HCT116 (cell line): ENCODE results near the gene STH. TPM values are rescaled to one million over a fixed set of nuclear protein-coding genes. Genes with fewer than 3 reads are reported as not detected.

ENCODE experiments used
- ATAC-seq: fragments of 200-7000 bp; cut with Tn5 transposase; 2 replicates; pipeline ENCODE4 v1.9.1; 2020; ENCODE audit warnings: mild to moderate bottlenecking, moderate library complexity
- BruUV-seq: library from RNA; stranded (reverse); fragments of 400-500 nt; replicated peaks from 2 replicates; lab custom pipeline; 2021; lab: Mats Ljungman, UMichigan
- CTCF ChIA-PET: fragments of 300-600 bp; sonication (Branson Sonifier 250); formaldehyde crosslinking; loops from one replicate; lab custom pipeline; 2021; ENCODE audit warnings: antibody characterized with exemption; lab: Charles Lee
- POLR2A ChIA-PET: fragments of 300-600, 350-600 bp; sonication (Branson Sonifier 250); formaldehyde crosslinking; loops from one replicate; lab custom pipeline; 2021; ENCODE audit warnings: antibody characterized with exemption; lab: Charles Lee
- RAD21 ChIA-PET, 2 experiments: fragments of 300-600 bp; sonication (Branson Sonifier 250); formaldehyde crosslinking; loops; one replicate each; lab custom pipeline; 2023; ENCODE audit warnings: low total read pairs in 2 of 2; ENCODE audit not compliant: uncharacterized antibody in 2 of 2, unreplicated experiment in 2 of 2, low non-redundant PET in 1 of 2; lab: Charles Lee
- DNase-seq: peaks from one replicate; pipeline ENCODE4 v3.0.0-alpha.2; 2010; ENCODE audit warnings: low read depth, low spot score
- H2AFZ ChIP-seq: fragments of 200-600 bp; shearing (Covaris generic), sonication (generic); 2 replicates; pipeline ENCODE4 v1.6.1; 2017; ENCODE audit warnings: low read depth, mixed run types, mixed read lengths, antibody characterized with exemption, low read length; ENCODE audit not compliant: poor library complexity, severe bottlenecking
- H3K27ac ChIP-seq: 2 replicates; pipeline ENCODE4 v1.5.1; 2012; ENCODE audit warnings: low read depth, low read length
- H3K27me3 ChIP-seq: fragments of 200-600 bp; sonication (generic); 2 replicates; pipeline ENCODE4 v1.6.1; 2016; ENCODE audit warnings: mixed run types, low read length, mixed read lengths; ENCODE audit not compliant: insufficient read depth
- H3K36me3 ChIP-seq, 2 experiments: fragments of 200-500 bp in 1 of 2; fragments of 200-600 bp in 1 of 2; sonication (Bioruptor generic) in 1 of 2; sonication (generic) in 1 of 2; 2 replicates each; pipeline versions ENCODE4 v1.5.1 to v1.6.1; 2014 to 2016; ENCODE audit warnings: low read length in 2 of 2, inconsistent platforms in 1 of 2, mixed read lengths in 1 of 2, mixed run types in 1 of 2; ENCODE audit not compliant: insufficient read depth in 2 of 2, control insufficient read depth in 1 of 2
- H3K4me1 ChIP-seq, 2 experiments: fragments of 200-600 bp in 1 of 2; sonication (generic) in 1 of 2; 2 replicates each; pipeline versions ENCODE4 v1.5.1 to v1.6.1; 2012 to 2017; ENCODE audit warnings: low read length in 2 of 2, inconsistent platforms in 1 of 2, mild to moderate bottlenecking in 1 of 2, mixed read lengths in 1 of 2, mixed run types in 1 of 2, moderate library complexity in 1 of 2; ENCODE audit not compliant: insufficient read depth in 2 of 2, control insufficient read depth in 1 of 2
- H3K4me2 ChIP-seq: fragments of 200-600 bp; sonication (generic); 2 replicates; pipeline ENCODE4 v1.6.1; 2017; ENCODE audit warnings: mixed run types, low read length, mixed read lengths
- H3K4me3 ChIP-seq, 2 experiments: fragments of 200-600 bp in 1 of 2; sonication (generic) in 1 of 2; replicated peaks in 1 of 2; 2 replicates each; pipeline ENCODE4 v1.5.1; 2011 to 2016; ENCODE audit warnings: low read length in 2 of 2, control low read depth in 1 of 2, low read depth in 1 of 2, mild to moderate bottlenecking in 1 of 2, mixed read lengths in 1 of 2, mixed run types in 1 of 2
- H3K79me2 ChIP-seq: fragments of 200-600 bp; sonication (generic); 2 replicates; pipeline ENCODE4 v1.6.1; 2017; ENCODE audit warnings: mild to moderate bottlenecking, mixed run types, low read length, moderate library complexity, mixed read lengths; ENCODE audit not compliant: insufficient read depth
- H3K9ac ChIP-seq: fragments of 200-600 bp; sonication (generic); 2 replicates; pipeline ENCODE4 v1.6.1; 2016; ENCODE audit warnings: low read length, mixed read lengths
- H3K9me2 ChIP-seq: fragments of 200-600 bp; sonication (generic), shearing (Covaris generic); 2 replicates; pipeline ENCODE4 v1.6.1; 2017; ENCODE audit warnings: mixed run types, mild to moderate bottlenecking, moderate library complexity; ENCODE audit not compliant: insufficient read depth
- H3K9me3 ChIP-seq, 2 experiments: fragments of 200-500 bp in 1 of 2; fragments of 200-600 bp in 1 of 2; sonication (Bioruptor generic) in 1 of 2; sonication (generic) in 1 of 2; 2 replicates each; pipeline ENCODE4 v1.6.1; 2014 to 2017; ENCODE audit warnings: low read length in 2 of 2, mixed read lengths in 2 of 2, inconsistent platforms in 1 of 2, low read depth in 1 of 2, mild to moderate bottlenecking in 1 of 2, mixed run types in 1 of 2, moderate library complexity in 1 of 2; ENCODE audit not compliant: control insufficient read depth in 1 of 2, insufficient read depth in 1 of 2
- H4K20me1 ChIP-seq: fragments of 200-600 bp; sonication (generic), shearing (Covaris generic); 2 replicates; pipeline ENCODE4 v1.6.1; 2017; ENCODE audit warnings: mixed run types, mild to moderate bottlenecking, moderate library complexity; ENCODE audit not compliant: insufficient read depth
- ATF3 ChIP-seq: IDR thresholded peaks from 2 replicates; pipeline ENCODE4 v1.6.1; 2012
- CBX3 ChIP-seq: IDR thresholded peaks from 2 replicates; pipeline ENCODE4 v1.6.1; 2012; ENCODE audit warnings: low read depth
- CEBPB ChIP-seq: IDR thresholded peaks from 2 replicates; pipeline ENCODE4 v1.6.1; 2012; ENCODE audit warnings: low read depth
- CTCF ChIP-seq, 3 experiments: fragments of 200-600 bp in 1 of 3; sonication (generic) in 1 of 3; IDR thresholded peaks in 2 of 3; conservative IDR thresholded peaks in 1 of 3; 2 replicates each; pipeline ENCODE4 v1.5.1; 2012 to 2017; ENCODE audit warnings: low read depth in 2 of 3, low read length in 2 of 3, antibody characterized with exemption in 1 of 3, borderline replicate concordance in 1 of 3, control low read depth in 1 of 3, mild to moderate bottlenecking in 1 of 3, mixed read lengths in 1 of 3, mixed run types in 1 of 3, moderate library complexity in 1 of 3; ENCODE audit not compliant: insufficient read depth in 1 of 3
- EGR1 ChIP-seq: IDR thresholded peaks from 2 replicates; pipeline ENCODE4 v1.6.1; 2012; ENCODE audit warnings: low read depth
- EZH2 ChIP-seq: fragments of 200-600 bp; sonication (generic); IDR thresholded peaks from 2 replicates; pipeline ENCODE4 v1.6.1; 2017; ENCODE audit warnings: antibody characterized with exemption, mixed run types
- EZH2phosphoT487 ChIP-seq: fragments of 200-600 bp; IDR thresholded peaks from 2 replicates; pipeline ENCODE4 v1.6.1; 2018; ENCODE audit warnings: antibody characterized with exemption, borderline replicate concordance
- JUND ChIP-seq: IDR thresholded peaks from 2 replicates; pipeline ENCODE4 v1.6.1; 2012
- MAX ChIP-seq: IDR thresholded peaks from 2 replicates; pipeline ENCODE4 v1.6.1; 2012
- POLR2A ChIP-seq: IDR thresholded peaks from 2 replicates; pipeline ENCODE4 v1.7.0; 2011; ENCODE audit warnings: borderline replicate concordance; ENCODE audit not compliant: insufficient read depth, insufficient read length; ENCODE audit errors: extremely low read depth
- POLR2AphosphoS5 ChIP-seq: IDR thresholded peaks from 2 replicates; pipeline ENCODE4 v1.6.1; 2011; ENCODE audit warnings: mild to moderate bottlenecking, low read depth, low read length, moderate library complexity
- RAD21 ChIP-seq: IDR thresholded peaks from 2 replicates; pipeline ENCODE4 v1.6.1; 2012; ENCODE audit warnings: low read depth, mild to moderate bottlenecking
- SIN3A ChIP-seq: IDR thresholded peaks from 2 replicates; pipeline ENCODE4 v1.6.1; 2012; ENCODE audit warnings: low read depth
- SP1 ChIP-seq: IDR thresholded peaks from 2 replicates; pipeline ENCODE4 v1.6.1; 2012; ENCODE audit warnings: low read depth
- SRF ChIP-seq: IDR thresholded peaks from 2 replicates; pipeline ENCODE4 v1.6.1; 2012; ENCODE audit warnings: low read depth
- YY1 ChIP-seq: IDR thresholded peaks from 2 replicates; pipeline ENCODE4 v1.6.1; 2011; ENCODE audit warnings: low read length, low read depth, moderate library complexity, mild to moderate bottlenecking; ENCODE audit not compliant: insufficient replicate concordance; ENCODE audit errors: extremely low read depth
- ZFX ChIP-seq: fragments of 450-650 bp; IDR thresholded peaks from 2 replicates; pipeline ENCODE4 v1.6.1; 2017
- ZNF274 ChIP-seq: fragments of 200-500 bp; sonication (Bioruptor generic); IDR thresholded peaks from 2 replicates; pipeline ENCODE4 v1.6.1; 2014; ENCODE audit warnings: mild to moderate bottlenecking, low read depth, low read length, inconsistent platforms
- intact Hi-C: fragments of 100-400 bp; cut with micrococcal nuclease; formaldehyde crosslinking; loops from 2 replicates; pipeline ENCODE4 v1.10.0; 2022
- total RNA-seq: library from RNA; stranded (reverse); gene quantifications from one replicate; pipeline ENCODE4 v1.2.1, GENCODE V29; 2021; ENCODE audit not compliant: unreplicated experiment

The STH gene
- total RNA-seq, 1 experiment from 2014 or later = not detected

- Histone ChIP-seq H3K79me2 (peaks cover 21% of the 10 kb centered on the region; the same call in 1 of the 2 replicates), H3K27me3 (no peaks in the 10 kb centered on the region), H3K27ac (no peak overlapping the region), H3K9ac (no peak overlapping the region), H4K20me1 (peaks cover 13% of the 10 kb centered on the region; the same call in 1 of the 2 replicates), H3K9me2 (no peaks in the 10 kb centered on the region), H2AFZ (no peak overlapping the region), H3K4me3 (no peak overlapping the region), H3K4me1 (peaks cover 0 to 9% of the 10 kb centered on the region in 2 experiments; a peak in 2 of 4 replicates), H3K4me2 (no peak overlapping the region), H3K36me3 (peaks cover 39 to 47% of the 10 kb centered on the region in 2 experiments), H3K9me3 (no peaks in the 10 kb centered on the region)
- intact Hi-C loops = no loop called here
- no peak for ATAC-seq
- ChIA-PET CTCF (no interaction called here), RAD21 (no interaction called here), POLR2A (interaction anchor here (0.5 kb wide), 1 partner anchor 916 kb away, joined by 3 read pairs; no protein-coding TSS in a partner anchor)
- BruUV-seq = no TSS peak
- no peak for TF ChIP-seq ZFX
- no peak for DNase-seq
Observed at GRCh38 chr17:46047398-46047797, 48.3 kb downstream of the STH start.

- peaks cover 35 to 43% of the 10 kb centered on the region in 2 experiments for H3K36me3 ChIP-seq
- H2AFZ ChIP-seq = no peak overlapping the region
- peaks cover 16% of the 10 kb centered on the region; the same call in 1 of the 2 replicates for H3K79me2 ChIP-seq
- POLR2A ChIA-PET = interaction anchor here (0.5 kb wide), 1 partner anchor 915 kb away, joined by 3 read pairs; no protein-coding TSS in a partner anchor
- ATAC-seq (no peak), DNase-seq (no peak)
- CTCF ChIA-PET = no interaction called here
- peaks cover 0 to 9% of the 10 kb centered on the region in 2 experiments; a peak in 2 of 4 replicates for H3K4me1 ChIP-seq
- peaks cover 13% of the 10 kb centered on the region; the same call in 1 of the 2 replicates for H4K20me1 ChIP-seq
- no peaks in the 10 kb centered on the region for H3K9me2 ChIP-seq
- no peak overlapping the region for H3K27ac ChIP-seq
- no peaks in the 10 kb centered on the region for H3K27me3 ChIP-seq
- H3K4me3 ChIP-seq = no peak overlapping the region
- H3K9me3 ChIP-seq = no peaks in the 10 kb centered on the region
- intact Hi-C loops = no loop called here
- BruUV-seq = no TSS peak
- H3K4me2 ChIP-seq = no peak overlapping the region
- RAD21 ChIA-PET = no interaction called here
- H3K9ac ChIP-seq = no peak overlapping the region
- TF ChIP-seq JUND = no peak
- TF ChIP-seq EGR1 = no peak
- TF ChIP-seq CBX3 = no peak
- TF ChIP-seq RAD21 = no peak
- no peak for TF ChIP-seq POLR2AphosphoS5
- no peak for TF ChIP-seq CTCF (IDR thresholded peaks at IDR 0.05 in 2 of 3, conservative IDR thresholded peaks at IDR 0.05 in 1 of 3; ENCODE audit: borderline replicate concordance in 1 of 3, insufficient read depth in 1 of 3, low read depth in 2 of 3, low read length in 2 of 3)
- TF ChIP-seq CEBPB = no peak
- no peak for TF ChIP-seq EZH2phosphoT487
- TF ChIP-seq SRF = no peak
- TF ChIP-seq EZH2 = no peak
- no peak for TF ChIP-seq POLR2A
- no peak for TF ChIP-seq SIN3A
- no peak for TF ChIP-seq ZNF274
- TF ChIP-seq ATF3 = no peak
- TF ChIP-seq SP1 = no peak
- TF ChIP-seq YY1 = no peak
- no peak for TF ChIP-seq MAX
Observed at GRCh38 chr17:46047856-46048255, 48.8 kb downstream of the STH start.
